ENCODE measurements around the gene EIF4ENIF1. TPM values are rescaled to one million over a fixed set of nuclear protein-coding genes. Genes with fewer than 3 reads are reported as not detected.

The EIF4ENIF1 gene
- polyA plus RNA-seq, 2 of the 4 experiments (the other 2 are of a cell fraction), result 10.3 to 15.5 TPM

DNA sequence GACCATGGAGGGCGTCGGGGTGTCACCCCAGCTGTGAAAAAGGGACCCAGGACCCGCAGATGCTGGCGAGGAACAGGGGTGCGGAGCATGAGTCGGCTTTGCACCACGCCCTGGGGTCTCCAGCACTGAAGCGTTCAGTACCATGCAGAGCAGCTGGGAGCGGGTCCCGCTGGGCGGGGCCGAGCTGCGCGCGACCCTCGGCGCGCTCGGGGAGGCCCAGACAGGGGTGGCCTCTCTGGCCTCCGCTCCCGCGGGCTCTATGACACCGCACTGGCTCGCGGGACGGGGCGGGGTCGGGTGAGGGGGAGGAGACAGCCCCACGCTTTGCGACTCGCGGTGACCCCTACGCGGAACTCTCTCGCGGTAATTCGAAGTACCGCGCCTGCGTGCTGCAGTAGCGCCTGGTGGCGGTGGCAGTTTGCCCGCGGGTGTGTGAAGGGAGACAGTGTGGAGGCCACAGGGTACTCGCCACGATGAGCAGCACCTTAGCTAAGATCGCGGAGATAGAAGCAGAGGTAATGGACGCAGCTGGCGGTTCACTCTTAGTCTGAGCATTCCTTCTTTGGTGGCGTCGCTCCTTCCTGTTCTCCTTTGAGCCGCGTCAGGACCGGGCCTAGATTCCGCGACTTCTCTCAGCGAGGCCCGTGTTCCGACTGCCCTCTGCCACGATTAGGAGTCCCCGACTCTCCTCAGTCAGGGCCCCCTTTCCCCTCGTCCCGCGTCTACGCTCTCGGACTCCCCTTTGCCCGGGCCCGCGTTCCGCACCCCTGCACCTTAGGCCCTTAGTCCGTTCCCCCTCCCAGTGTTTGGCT is 90.2 kb downstream of the EIF4ENIF1 start, which contains the start of gene DRG1 (continued):
- TF ChIP-seq, protein P1, sequence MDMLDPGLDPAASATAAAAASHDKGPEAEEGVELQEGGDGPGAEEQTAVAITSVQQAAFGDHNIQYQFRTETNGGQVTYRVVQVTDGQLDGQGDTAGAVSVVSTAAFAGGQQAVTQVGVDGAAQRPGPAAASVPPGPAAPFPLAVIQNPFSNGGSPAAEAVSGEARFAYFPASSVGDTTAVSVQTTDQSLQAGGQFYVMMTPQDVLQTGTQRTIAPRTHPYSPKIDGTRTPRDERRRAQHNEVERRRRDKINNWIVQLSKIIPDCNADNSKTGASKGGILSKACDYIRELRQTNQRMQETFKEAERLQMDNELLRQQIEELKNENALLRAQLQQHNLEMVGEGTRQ (IDR thresholded peaks at IDR 0.05), result no peak
- TF ChIP-seq, protein P2, sequence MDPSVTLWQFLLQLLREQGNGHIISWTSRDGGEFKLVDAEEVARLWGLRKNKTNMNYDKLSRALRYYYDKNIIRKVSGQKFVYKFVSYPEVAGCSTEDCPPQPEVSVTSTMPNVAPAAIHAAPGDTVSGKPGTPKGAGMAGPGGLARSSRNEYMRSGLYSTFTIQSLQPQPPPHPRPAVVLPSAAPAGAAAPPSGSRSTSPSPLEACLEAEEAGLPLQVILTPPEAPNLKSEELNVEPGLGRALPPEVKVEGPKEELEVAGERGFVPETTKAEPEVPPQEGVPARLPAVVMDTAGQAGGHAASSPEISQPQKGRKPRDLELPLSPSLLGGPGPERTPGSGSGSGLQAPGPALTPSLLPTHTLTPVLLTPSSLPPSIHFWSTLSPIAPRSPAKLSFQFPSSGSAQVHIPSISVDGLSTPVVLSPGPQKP (IDR thresholded peaks at IDR 0.05; ENCODE audit: low read depth, low read length), result no peak
- no peak for TF ChIP-seq CEBPB (IDR thresholded peaks at IDR 0.05)

DNA sequence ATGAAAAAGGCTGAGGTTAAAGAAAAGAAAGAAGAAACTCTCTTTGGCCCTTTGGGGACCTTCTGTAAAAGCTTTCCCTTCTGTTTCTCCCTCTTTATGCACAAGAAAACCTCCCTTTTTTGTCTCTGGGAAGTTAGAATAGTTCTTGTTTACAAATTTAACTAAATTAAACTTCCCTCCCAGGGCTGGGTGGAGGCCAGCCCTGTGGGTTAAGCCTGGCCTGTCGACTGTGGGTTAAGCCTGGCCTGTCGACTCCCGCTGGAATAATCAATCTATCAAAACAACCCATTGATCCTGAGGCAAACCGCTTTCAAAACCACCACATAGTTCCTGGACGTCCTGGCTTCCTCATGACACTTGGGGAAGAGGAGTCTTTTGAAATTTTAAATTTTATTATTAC is 91.4 kb downstream of the EIF4ENIF1 start:
- 0 out of 6 replicates have a peak overlapping the region, but pooled peaks have one; percentile 11 to 28 for H3K27ac ChIP-seq
- ChIA-PET CTCF (no interaction called here), POLR2A (interaction anchor here (3.6 kb wide), 1 partner anchor 51 kb away, joined by 31 read pairs; the partner anchor contains the start of gene PATZ1)
- H3K4me3 ChIP-seq, result no peak overlapping the region
- no peak for ATAC-seq
- peak overlapping the region; percentile 75; the same call in 2 of the 3 replicates for H3K4me2 ChIP-seq
- no peaks in the 10 kb centered on the region for H3K9me3 ChIP-seq
- no peaks in the 10 kb centered on the region for H3K4me1 ChIP-seq
- WGBS (ENCODE audit: missing lambda C conversion rate), result 88% methylated on average over 5 of the region's 5 CpGs
- TF ChIP-seq CEBPB (IDR thresholded peaks at IDR 0.05), result no peak
- TF ChIP-seq JUN (IDR thresholded peaks at IDR 0.05), result no peak
- TF ChIP-seq NR3C1 (IDR thresholded peaks at IDR 0.05), result no peak
- TF ChIP-seq HOXB13 (CRISPR knock-in tag; IDR thresholded peaks at IDR 0.05; ENCODE audit: low read depth), result no peak
- TF ChIP-seq, protein P3, sequence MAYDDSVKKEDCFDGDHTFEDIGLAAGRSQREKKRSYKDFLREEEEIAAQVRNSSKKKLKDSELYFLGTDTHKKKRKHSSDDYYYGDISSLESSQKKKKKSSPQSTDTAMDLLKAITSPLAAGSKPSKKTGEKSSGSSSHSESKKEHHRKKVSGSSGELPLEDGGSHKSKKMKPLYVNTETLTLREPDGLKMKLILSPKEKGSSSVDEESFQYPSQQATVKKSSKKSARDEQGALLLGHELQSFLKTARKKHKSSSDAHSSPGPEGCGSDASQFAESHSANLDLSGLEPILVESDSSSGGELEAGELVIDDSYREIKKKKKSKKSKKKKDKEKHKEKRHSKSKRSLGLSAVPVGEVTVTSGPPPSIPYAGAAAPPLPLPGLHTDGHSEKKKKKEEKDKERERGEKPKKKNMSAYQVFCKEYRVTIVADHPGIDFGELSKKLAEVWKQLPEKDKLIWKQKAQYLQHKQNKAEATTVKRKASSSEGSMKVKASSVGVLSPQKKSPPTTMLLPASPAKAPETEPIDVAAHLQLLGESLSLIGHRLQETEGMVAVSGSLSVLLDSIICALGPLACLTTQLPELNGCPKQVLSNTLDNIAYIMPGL (CRISPR knock-in tag; IDR thresholded peaks at IDR 0.05; ENCODE audit: borderline replicate concordance), result no peak
- TF ChIP-seq, protein P4, sequence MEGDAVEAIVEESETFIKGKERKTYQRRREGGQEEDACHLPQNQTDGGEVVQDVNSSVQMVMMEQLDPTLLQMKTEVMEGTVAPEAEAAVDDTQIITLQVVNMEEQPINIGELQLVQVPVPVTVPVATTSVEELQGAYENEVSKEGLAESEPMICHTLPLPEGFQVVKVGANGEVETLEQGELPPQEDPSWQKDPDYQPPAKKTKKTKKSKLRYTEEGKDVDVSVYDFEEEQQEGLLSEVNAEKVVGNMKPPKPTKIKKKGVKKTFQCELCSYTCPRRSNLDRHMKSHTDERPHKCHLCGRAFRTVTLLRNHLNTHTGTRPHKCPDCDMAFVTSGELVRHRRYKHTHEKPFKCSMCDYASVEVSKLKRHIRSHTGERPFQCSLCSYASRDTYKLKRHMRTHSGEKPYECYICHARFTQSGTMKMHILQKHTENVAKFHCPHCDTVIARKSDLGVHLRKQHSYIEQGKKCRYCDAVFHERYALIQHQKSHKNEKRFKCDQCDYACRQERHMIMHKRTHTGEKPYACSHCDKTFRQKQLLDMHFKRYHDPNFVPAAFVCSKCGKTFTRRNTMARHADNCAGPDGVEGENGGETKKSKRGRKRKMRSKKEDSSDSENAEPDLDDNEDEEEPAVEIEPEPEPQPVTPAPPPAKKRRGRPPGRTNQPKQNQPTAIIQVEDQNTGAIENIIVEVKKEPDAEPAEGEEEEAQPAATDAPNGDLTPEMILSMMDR (IDR thresholded peaks at IDR 0.05), result no peak
- no peak for TF ChIP-seq PHF8 (IDR thresholded peaks at IDR 0.05; ENCODE audit: borderline replicate concordance, low read depth)
- no peak for TF ChIP-seq NFE2L2 (conservative IDR thresholded peaks at IDR 0.05; ENCODE audit: low read length)
- no peak for TF ChIP-seq POLR2A (IDR thresholded peaks at IDR 0.05; ENCODE audit: low read length)
- no peak for TF ChIP-seq HDAC2 (IDR thresholded peaks at IDR 0.05)
- TF ChIP-seq HOXA7 (CRISPR knock-in tag; IDR thresholded peaks at IDR 0.05), result no peak
- TF ChIP-seq TFCP2L1 (CRISPR knock-in tag; IDR thresholded peaks at IDR 0.05), result no peak
- TF ChIP-seq, protein P5, sequence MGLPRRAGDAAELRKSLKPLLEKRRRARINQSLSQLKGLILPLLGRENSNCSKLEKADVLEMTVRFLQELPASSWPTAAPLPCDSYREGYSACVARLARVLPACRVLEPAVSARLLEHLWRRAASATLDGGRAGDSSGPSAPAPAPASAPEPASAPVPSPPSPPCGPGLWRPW (IDR thresholded peaks at IDR 0.05), result no peak
- no peak for TF ChIP-seq RCOR1 (IDR thresholded peaks at IDR 0.05; ENCODE audit: low read depth, low read length)
- TF ChIP-seq, protein P6, sequence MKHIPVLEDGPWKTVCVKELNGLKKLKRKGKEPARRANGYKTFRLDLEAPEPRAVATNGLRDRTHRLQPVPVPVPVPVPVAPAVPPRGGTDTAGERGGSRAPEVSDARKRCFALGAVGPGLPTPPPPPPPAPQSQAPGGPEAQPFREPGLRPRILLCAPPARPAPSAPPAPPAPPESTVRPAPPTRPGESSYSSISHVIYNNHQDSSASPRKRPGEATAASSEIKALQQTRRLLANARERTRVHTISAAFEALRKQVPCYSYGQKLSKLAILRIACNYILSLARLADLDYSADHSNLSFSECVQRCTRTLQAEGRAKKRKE (CRISPR knock-in tag; IDR thresholded peaks at IDR 0.05; ENCODE audit: low read depth), result no peak
- FAIRE-seq, result no peak
- DNase-seq (ENCODE audit: low read depth in 1 of 2, low spot score in 1 of 2), result no peak

All from A549 (cell line).